Measurements from ENCODE around the gene DENR. TPM values are rescaled to one million over a fixed set of nuclear protein-coding genes. Genes with fewer than 3 reads are reported as not detected.

Gene DENR
- total and polyA plus RNA-seq, 2 of the 8 experiments (the other 6 are each of a cell fraction or from before 2014, with no cell fraction given), result 26.9 to 84.0 TPM

DNA sequence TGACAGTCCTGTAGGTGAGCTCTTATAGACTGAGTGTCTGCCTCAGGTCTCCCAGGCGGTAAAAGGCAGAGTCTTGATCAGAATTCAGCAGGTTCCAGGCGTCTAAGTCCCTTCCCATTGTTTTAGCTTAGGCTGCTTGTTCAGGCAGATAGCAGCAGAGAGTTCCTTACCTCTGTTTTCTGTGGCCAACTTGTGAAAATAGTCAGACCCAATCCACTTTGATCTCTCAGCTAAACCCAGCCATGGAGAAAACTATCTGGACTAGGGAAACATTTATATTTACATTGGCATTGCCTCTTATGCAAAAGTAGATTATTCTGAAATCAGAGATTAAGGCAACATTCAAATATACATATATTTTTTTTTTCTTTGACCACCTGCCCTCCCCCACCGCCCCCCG, 43.2 kb downstream of the DENR start (continued):
- no peak for TF ChIP-seq KDM4A (IDR thresholded peaks at IDR 0.05; ENCODE audit: low read depth, low read length, severe bottlenecking)
- no peak for TF ChIP-seq EGR1 (IDR thresholded peaks at IDR 0.05; ENCODE audit: borderline replicate concordance, low read depth, low read length)

All from H1 (cell line).